ENCODE measurements around the gene GAGE13. TPM values are rescaled to one million over a fixed set of nuclear protein-coding genes. Genes with fewer than 3 reads are reported as not detected.
A peak's percentile ranks its signal among the peaks of the same experiment; 100 is the strongest.
"Not testable (repeated sequence)": the region's sequence is repeated elsewhere in the genome, so short reads cannot be mapped to it uniquely, and the experiment has no call there.

GAGE13 gene
- total RNA-seq, 3 donors from 2014 or later: not detected

DNA sequence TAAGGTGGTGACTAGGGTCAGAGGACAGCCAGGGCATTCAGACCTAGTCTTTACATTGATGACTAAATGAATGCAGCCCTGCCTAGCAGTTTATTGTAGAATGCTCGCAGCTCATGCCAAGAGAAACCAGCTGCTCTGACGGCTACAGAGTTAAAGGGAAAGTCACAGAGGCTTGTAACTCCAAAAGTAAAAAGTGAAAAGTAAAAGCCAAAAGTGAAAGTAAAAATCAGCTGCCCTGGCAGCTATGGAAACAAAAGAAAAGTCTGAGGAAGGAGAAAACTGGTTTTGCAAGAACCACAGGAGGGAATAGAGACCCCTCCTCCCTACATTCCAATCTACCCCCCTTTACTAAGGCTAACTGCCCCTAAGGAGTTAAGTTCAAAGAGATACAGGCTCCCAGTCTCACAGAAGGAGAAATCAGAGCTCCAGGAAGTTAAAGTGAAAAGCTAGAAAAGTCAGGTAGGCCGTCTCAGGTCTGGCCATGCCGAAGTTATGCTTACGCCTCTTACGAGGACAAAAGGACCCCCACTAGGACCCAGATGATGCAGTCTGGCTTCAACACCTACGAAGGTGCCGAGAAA, 21.9 kb upstream of the GAGE13 start:
- Mint-ChIP-seq H3K9me3 (no peaks in the 10 kb centered on the region), H3K4me1 (ENCODE audit: low read depth) (peaks cover 20% of the 10 kb centered on the region), H3K27me3 (ENCODE audit: low read depth) (no peaks in the 10 kb centered on the region), H3K4me3 (peak overlapping the region; percentile 75), H3K36me3 (ENCODE audit: insufficient read depth) (no peaks in the 10 kb centered on the region)
- DNase-seq (no peak), ATAC-seq (peak; percentile 55 to 72)

- no peak overlapping the region for H3K4me3 Mint-ChIP-seq
- no peaks in the 10 kb centered on the region for H3K27me3 Mint-ChIP-seq (ENCODE audit: low read depth)
- ATAC-seq: no peak
- H3K4me1 Mint-ChIP-seq (ENCODE audit: low read depth): peaks cover 20% of the 10 kb centered on the region
- H3K9me3 Mint-ChIP-seq: no peaks in the 10 kb centered on the region
- H3K36me3 Mint-ChIP-seq (ENCODE audit: insufficient read depth): no peaks in the 10 kb centered on the region
- no peak for DNase-seq
Observed at GRCh38 chrX:49310371-49310770, 21.0 kb upstream of the GAGE13 start.

GRCh38 chrX:49312176-49312575, 19.2 kb upstream of the GAGE13 start:
- no peak for ATAC-seq
- H3K36me3 Mint-ChIP-seq (ENCODE audit: insufficient read depth): no peaks in the 10 kb centered on the region
- H3K4me3 Mint-ChIP-seq: no peak overlapping the region
- no peak for DNase-seq
- no peaks in the 10 kb centered on the region for H3K27me3 Mint-ChIP-seq (ENCODE audit: low read depth)
- H3K4me1 Mint-ChIP-seq (ENCODE audit: low read depth): peaks cover 20% of the 10 kb centered on the region
- no peaks in the 10 kb centered on the region for H3K9me3 Mint-ChIP-seq

DNA sequence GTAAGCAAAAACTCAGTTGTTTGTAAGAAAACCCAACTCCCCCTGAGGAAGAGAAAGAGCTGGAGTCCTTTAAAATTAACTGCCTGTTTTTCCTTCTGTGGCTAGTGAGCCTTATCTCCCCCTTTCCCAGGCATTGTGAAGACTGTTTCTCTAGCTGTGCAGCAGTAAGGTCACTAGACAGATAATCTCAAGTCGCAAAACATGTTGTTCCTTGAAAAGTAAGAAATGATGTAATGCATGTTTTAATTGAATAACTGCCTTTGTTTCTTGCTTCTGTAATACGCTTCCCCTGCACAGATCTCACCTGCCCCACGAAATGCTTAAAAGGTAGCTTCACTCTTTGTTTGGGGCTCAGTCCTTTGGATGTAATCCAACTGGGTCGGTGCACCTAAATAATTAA, 15.3 kb upstream of the GAGE13 start:
- Mint-ChIP-seq H3K36me3 (ENCODE audit: insufficient read depth) (no peaks in the 10 kb centered on the region), H3K4me3 (no peak overlapping the region), H3K9me3 (no peaks in the 10 kb centered on the region), H3K4me1 (ENCODE audit: low read depth) (no peaks in the 10 kb centered on the region), H3K27me3 (ENCODE audit: low read depth) (no peaks in the 10 kb centered on the region)
- no peak for ATAC-seq
- no peak for DNase-seq

GRCh38 chrX:49321737-49322136, 9.6 kb upstream of the GAGE13 start, which contains the start of gene GAGE12J:
Gene GAGE12J, plus strand, starts transcription at chrX:49322037. Its CDS starts 1,157 bp downstream, at chrX:49323194.
- H3K36me3 Mint-ChIP-seq (ENCODE audit: insufficient read depth); H3K4me1 Mint-ChIP-seq (ENCODE audit: low read depth); ATAC-seq; DNase-seq; H3K27me3 Mint-ChIP-seq (ENCODE audit: low read depth); H3K9me3 Mint-ChIP-seq; H3K4me3 Mint-ChIP-seq: not testable (repeated sequence)

DNA sequence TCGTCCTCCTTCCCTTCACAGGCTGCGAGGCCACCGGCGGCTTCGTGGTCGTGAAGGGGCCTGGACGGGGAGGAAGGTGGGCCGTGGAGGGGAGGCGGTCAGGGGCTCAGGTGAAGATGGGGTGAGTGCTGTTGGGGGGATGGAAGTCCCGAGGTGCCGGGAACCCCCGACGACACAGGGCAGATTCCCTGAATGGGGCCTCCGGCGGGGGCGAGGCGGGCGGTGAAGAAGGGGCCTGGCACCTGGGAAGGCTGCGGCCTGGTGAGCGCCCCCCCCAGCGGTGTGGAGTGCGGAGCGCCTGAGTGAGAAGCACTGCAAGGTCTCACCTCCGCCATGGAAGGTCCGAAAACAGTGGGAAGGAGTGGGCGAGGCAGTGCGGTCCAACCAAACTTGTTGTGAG, 9.1 kb upstream of the GAGE13 start:
- DNase-seq; ATAC-seq; H3K36me3 Mint-ChIP-seq (ENCODE audit: insufficient read depth); H3K4me1 Mint-ChIP-seq (ENCODE audit: low read depth); H3K4me3 Mint-ChIP-seq; H3K9me3 Mint-ChIP-seq; H3K27me3 Mint-ChIP-seq (ENCODE audit: low read depth): not testable (repeated sequence)

- H3K36me3 Mint-ChIP-seq (ENCODE audit: insufficient read depth); H3K9me3 Mint-ChIP-seq; ATAC-seq; H3K4me3 Mint-ChIP-seq; H3K27me3 Mint-ChIP-seq (ENCODE audit: low read depth); H3K4me1 Mint-ChIP-seq (ENCODE audit: low read depth); DNase-seq: not testable (repeated sequence)
Observed at GRCh38 chrX:49323735-49324134, 7.6 kb upstream of the GAGE13 start.

DNA sequence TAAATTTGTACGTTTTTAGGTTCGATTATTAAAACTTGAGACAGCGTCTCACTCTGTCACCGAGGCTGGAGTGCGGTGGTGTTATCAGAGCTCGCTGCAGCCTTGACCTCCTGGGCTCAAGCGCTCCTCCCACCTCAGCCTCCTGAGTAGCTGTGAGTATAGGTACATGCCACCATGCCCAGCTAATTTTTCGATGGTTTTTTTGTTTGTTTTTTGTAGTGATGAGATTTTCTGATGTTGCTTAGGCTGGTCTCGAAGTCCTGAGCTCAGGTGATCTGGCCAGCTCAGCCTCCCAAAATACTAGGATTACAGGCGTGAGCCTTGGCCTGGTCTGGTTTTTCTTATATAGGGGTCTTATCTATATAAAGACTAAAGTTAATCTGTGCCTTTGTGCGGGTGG, 961 bp upstream of the GAGE13 start:
- H3K27me3 Mint-ChIP-seq (ENCODE audit: low read depth); ATAC-seq; H3K36me3 Mint-ChIP-seq (ENCODE audit: insufficient read depth); DNase-seq; H3K4me1 Mint-ChIP-seq (ENCODE audit: low read depth); H3K4me3 Mint-ChIP-seq; H3K9me3 Mint-ChIP-seq: not testable (repeated sequence)

DNA sequence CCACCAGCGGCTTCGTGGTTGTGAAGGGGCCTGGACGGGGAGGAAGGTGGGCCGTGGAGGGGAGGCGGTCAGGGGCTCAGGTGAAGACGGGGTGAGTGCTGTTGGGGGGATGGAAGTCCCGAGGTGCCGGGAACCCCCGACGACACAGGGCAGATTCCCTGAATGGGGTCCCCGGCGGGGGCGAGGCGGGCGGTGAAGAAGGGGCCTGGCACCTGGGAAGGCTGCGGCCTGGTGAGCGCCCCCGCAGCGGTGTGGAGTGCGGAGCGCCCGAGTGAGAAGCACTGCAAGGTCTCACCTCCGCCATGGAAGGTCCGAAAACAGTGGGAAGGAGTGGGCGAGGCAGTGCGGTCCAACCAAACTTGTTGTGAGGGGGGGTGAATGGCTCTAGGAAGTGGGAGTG, 459 bp downstream of the GAGE13 start:
- not testable (repeated sequence) for ATAC-seq; H3K27me3 Mint-ChIP-seq (ENCODE audit: low read depth); H3K4me1 Mint-ChIP-seq (ENCODE audit: low read depth); H3K9me3 Mint-ChIP-seq; H3K4me3 Mint-ChIP-seq; H3K36me3 Mint-ChIP-seq (ENCODE audit: insufficient read depth)
- DNase-seq: peak; percentile 32

- not testable (repeated sequence) for H3K36me3 Mint-ChIP-seq (ENCODE audit: insufficient read depth); ATAC-seq; DNase-seq
Observed at GRCh38 chrX:49341449-49341848, 10.1 kb downstream of the GAGE13 start.

DNA sequence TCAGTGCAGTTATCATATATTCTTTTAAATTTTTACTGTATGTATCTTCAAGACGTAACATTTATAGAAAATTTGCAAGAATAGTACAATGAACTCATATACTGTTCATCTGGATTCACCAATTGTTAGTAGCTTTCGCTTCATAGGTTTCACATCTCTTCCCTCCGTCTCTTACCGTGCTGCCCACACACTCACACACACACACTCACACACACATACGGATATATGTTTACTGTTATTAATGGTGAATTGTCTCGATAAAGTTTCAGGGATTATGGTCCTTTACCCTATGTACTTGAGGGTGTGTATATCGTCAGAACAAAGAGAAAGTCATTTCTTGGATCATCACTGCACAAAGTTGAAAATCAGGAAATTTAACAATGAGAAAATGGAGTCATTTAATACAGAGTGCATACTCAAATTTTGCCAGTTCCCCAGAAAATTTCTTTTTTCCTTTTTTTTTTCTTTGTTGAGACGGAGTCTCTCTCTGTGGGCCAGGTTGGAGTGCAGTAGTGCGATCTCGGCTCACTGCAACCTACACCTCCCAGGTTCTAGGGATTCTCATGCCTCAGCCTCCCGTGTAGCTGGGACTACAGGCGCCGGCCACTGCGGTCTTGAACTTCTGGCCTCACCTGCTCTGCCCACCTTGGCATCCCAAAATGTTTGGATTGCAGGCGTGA, 13.3 kb downstream of the GAGE13 start:
- H3K4me1 Mint-ChIP-seq (ENCODE audit: low read depth); H3K27me3 Mint-ChIP-seq (ENCODE audit: low read depth); DNase-seq; H3K4me3 Mint-ChIP-seq; H3K9me3 Mint-ChIP-seq; ATAC-seq; H3K36me3 Mint-ChIP-seq (ENCODE audit: insufficient read depth): not testable (repeated sequence)

More at GRCh38 chrX:49341449-49341848, 10.1 kb downstream of the GAGE13 start:
- H3K9me3 Mint-ChIP-seq; H3K4me1 Mint-ChIP-seq (ENCODE audit: low read depth); H3K4me3 Mint-ChIP-seq; H3K27me3 Mint-ChIP-seq (ENCODE audit: low read depth): not testable (repeated sequence)

DNA sequence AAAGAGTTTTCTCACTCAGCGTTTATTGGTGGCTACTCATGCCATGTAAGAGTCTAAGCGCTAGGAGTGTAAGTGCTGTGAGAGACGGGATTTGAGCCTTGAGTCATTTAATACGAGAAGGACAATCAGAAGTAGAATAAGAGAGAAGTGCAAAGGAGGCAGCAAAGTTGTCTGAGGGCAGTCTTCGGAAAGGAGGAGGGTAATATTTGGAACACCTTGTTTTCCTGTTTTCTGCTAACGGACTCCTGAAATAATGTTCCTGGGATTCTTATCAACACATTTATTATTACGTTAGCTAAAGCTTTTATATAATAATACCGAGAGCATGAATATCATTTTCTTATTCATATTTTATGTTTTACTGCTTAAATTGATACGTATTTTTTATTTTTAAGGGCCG, 14.0 kb downstream of the GAGE13 start:
- not testable (repeated sequence) for ATAC-seq; DNase-seq; H3K36me3 Mint-ChIP-seq (ENCODE audit: insufficient read depth); H3K4me3 Mint-ChIP-seq; H3K27me3 Mint-ChIP-seq (ENCODE audit: low read depth); H3K9me3 Mint-ChIP-seq; H3K4me1 Mint-ChIP-seq (ENCODE audit: low read depth)

- ATAC-seq; DNase-seq; H3K4me1 Mint-ChIP-seq (ENCODE audit: low read depth); H3K36me3 Mint-ChIP-seq (ENCODE audit: insufficient read depth); H3K9me3 Mint-ChIP-seq; H3K4me3 Mint-ChIP-seq; H3K27me3 Mint-ChIP-seq (ENCODE audit: low read depth): not testable (repeated sequence)
Observed at GRCh38 chrX:49346150-49346549, 14.8 kb downstream of the GAGE13 start.
